COLO829 (cell line): ENCODE measurements around the gene NRROS.
"Not testable (repeated sequence)": the region's sequence is repeated elsewhere in the genome, so short reads cannot be mapped to it uniquely, and the experiment has no call there.

Source experiments
- DNase-seq: peaks from one replicate; pipeline ENCODE4 v3.0.0; 2012; ENCODE audit warnings: low spot score

NRROS gene

GRCh38 chr3:196639483-196640296 is at the start of gene NRROS:
Gene NRROS, plus strand, starts transcription at chr3:196639694. Its CDS starts 14,846 bp downstream, at chr3:196654540.
- DNase-seq: peak; percentile 35

- no peak for DNase-seq
These were observed 49.2 kb upstream of the NRROS start for GRCh38 chr3:196590279-196590678.

- no peak for DNase-seq
These were observed 43.1 kb upstream of the NRROS start for GRCh38 chr3:196596355-196596754.

GRCh38 chr3:196597971-196598733 is 41.3 kb upstream of the NRROS start:
- not testable (repeated sequence) for DNase-seq

- DNase-seq: no peak
These were observed 39.8 kb upstream of the NRROS start for GRCh38 chr3:196599734-196600128.

- no peak for DNase-seq
These were observed 39.1 kb upstream of the NRROS start for GRCh38 chr3:196600359-196600758.

GRCh38 chr3:196602673-196603072 is 36.8 kb upstream of the NRROS start:
- DNase-seq: no peak

GRCh38 chr3:196603683-196604082 is 35.8 kb upstream of the NRROS start:
- no peak for DNase-seq

GRCh38 chr3:196604548-196604947 is 34.9 kb upstream of the NRROS start:
- no peak for DNase-seq

GRCh38 chr3:196608693-196609092 is 30.8 kb upstream of the NRROS start:
- no peak for DNase-seq

- peak; percentile 48 for DNase-seq
These were observed 30.1 kb upstream of the NRROS start for GRCh38 chr3:196609343-196609775.

- DNase-seq: no peak
These were observed 29.5 kb upstream of the NRROS start for GRCh38 chr3:196609805-196610515.

- no peak for DNase-seq
These were observed 27.6 kb upstream of the NRROS start for GRCh38 chr3:196611761-196612483.

- DNase-seq: not testable (repeated sequence)
These were observed 24.3 kb upstream of the NRROS start for GRCh38 chr3:196615234-196615633.

- DNase-seq: no peak
These were observed 22.2 kb upstream of the NRROS start for GRCh38 chr3:196617256-196617655.

GRCh38 chr3:196619223-196619622 is 20.3 kb upstream of the NRROS start:
- DNase-seq: no peak

- DNase-seq: not testable (repeated sequence)
These were observed 19.9 kb upstream of the NRROS start for GRCh38 chr3:196619627-196620026.

GRCh38 chr3:196620161-196620604 is 19.3 kb upstream of the NRROS start:
- no peak for DNase-seq

- no peak for DNase-seq
These were observed 18.8 kb upstream of the NRROS start for GRCh38 chr3:196620684-196621083.

GRCh38 chr3:196621611-196622010 is 17.9 kb upstream of the NRROS start:
- DNase-seq: no peak

GRCh38 chr3:196624067-196624790 is 15.3 kb upstream of the NRROS start:
- DNase-seq: no peak
